Testis (tissue), 2 donors: ENCODE measurements around the gene KRR1.

Experiments
- CTCF ChIP-seq, 3 experiments: fragments of 450-650 bp in 2 of 3; fragments of 200-600 bp in 1 of 3; sonication (generic) in 1 of 3; IDR thresholded peaks; one replicate each; pipeline ENCODE4 v1.5.1; 2016 to 2019; ENCODE audit warnings: antibody characterized with exemption in 3 of 3, mild to moderate bottlenecking in 2 of 3, moderate library complexity in 1 of 3
- POLR2A ChIP-seq: fragments of 450-650 bp; IDR thresholded peaks from one replicate; pipeline ENCODE4 v1.6.1; 2017; ENCODE audit warnings: antibody characterized with exemption, mild to moderate bottlenecking, moderate library complexity

- no peak for TF ChIP-seq CTCF (IDR thresholded peaks at IDR 0.05)
- TF ChIP-seq POLR2A: no peak
Measured at GRCh38 chr12:75550401-75551240, 39.2 kb upstream of the KRR1 start.
